ENCODE data around the gene GGCX.

DNA sequence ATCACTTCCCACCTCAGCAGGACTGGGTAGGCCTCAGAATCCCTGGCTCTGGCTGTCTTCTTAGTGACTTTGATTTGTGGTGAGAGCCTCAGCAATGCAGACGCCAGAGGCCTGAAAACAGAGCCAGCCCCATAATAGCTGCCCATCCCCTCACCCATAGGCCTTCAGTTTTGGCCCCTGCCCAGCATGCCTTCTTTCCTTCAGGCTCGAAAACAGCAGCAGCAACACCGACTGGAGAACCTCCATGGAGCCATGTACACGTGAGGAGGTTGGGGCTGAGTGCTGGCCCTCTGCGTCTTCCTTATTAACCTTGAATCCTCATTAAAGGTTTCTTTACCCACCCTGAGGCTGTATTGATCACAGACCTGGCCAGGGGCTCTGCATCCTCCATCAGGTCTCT lies 35.9 kb upstream of the GGCX start:
- TF ChIP-seq, protein P1, sequence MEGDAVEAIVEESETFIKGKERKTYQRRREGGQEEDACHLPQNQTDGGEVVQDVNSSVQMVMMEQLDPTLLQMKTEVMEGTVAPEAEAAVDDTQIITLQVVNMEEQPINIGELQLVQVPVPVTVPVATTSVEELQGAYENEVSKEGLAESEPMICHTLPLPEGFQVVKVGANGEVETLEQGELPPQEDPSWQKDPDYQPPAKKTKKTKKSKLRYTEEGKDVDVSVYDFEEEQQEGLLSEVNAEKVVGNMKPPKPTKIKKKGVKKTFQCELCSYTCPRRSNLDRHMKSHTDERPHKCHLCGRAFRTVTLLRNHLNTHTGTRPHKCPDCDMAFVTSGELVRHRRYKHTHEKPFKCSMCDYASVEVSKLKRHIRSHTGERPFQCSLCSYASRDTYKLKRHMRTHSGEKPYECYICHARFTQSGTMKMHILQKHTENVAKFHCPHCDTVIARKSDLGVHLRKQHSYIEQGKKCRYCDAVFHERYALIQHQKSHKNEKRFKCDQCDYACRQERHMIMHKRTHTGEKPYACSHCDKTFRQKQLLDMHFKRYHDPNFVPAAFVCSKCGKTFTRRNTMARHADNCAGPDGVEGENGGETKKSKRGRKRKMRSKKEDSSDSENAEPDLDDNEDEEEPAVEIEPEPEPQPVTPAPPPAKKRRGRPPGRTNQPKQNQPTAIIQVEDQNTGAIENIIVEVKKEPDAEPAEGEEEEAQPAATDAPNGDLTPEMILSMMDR (conservative IDR thresholded peaks at IDR 0.05; ENCODE audit: low read depth, low read length): no peak
- no peak for TF ChIP-seq EZH2 (IDR thresholded peaks at IDR 0.05; ENCODE audit: borderline replicate concordance, low read depth, low read length, poor library complexity, severe bottlenecking)
